D721Med (cell line): Measurements from ENCODE around the gene TGFBR3.
"Not testable (repeated sequence)": the region's sequence is repeated elsewhere in the genome, so short reads cannot be mapped to it uniquely, and the experiment has no call there.

Experiments used
- DNase-seq: peaks from one replicate; pipeline ENCODE4 v3.0.0; 2011; ENCODE audit warnings: low spot score; ENCODE audit not compliant: insufficient read length
- FAIRE-seq: peaks from 2 replicates; lab custom pipeline; 2011; peaks lifted over from hg19 to GRCh38; lab: Jason Lieb, UNC
- TF ChIP-seq, protein P1 (sequence below): IDR thresholded peaks from 2 replicates; pipeline ENCODE4 v1.5.1; 2012; ENCODE audit warnings: mild to moderate bottlenecking, control low read depth; ENCODE audit not compliant: insufficient read depth; ENCODE audit errors: missing control alignments

The TGFBR3 gene

DNA sequence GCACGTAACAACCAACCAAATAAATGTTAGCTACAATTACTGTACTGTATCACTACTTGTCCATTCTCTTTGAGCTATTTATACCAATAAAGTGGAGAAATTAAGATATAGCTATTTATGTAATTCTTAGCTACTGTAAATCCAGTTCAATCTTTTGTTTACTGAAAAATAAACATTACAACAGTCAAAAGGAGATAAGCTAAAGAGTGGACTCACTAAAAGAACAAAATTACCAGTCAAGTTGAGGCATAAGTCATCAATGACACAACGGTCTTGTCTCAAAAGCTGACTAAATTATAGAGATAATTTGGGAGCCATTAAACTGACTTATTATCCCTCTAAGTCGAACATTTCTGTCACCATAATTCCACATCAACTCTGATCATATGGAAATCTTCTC is 22.5 kb downstream of the TGFBR3 start:
- DNase-seq = no peak
- TF ChIP-seq, protein P1, sequence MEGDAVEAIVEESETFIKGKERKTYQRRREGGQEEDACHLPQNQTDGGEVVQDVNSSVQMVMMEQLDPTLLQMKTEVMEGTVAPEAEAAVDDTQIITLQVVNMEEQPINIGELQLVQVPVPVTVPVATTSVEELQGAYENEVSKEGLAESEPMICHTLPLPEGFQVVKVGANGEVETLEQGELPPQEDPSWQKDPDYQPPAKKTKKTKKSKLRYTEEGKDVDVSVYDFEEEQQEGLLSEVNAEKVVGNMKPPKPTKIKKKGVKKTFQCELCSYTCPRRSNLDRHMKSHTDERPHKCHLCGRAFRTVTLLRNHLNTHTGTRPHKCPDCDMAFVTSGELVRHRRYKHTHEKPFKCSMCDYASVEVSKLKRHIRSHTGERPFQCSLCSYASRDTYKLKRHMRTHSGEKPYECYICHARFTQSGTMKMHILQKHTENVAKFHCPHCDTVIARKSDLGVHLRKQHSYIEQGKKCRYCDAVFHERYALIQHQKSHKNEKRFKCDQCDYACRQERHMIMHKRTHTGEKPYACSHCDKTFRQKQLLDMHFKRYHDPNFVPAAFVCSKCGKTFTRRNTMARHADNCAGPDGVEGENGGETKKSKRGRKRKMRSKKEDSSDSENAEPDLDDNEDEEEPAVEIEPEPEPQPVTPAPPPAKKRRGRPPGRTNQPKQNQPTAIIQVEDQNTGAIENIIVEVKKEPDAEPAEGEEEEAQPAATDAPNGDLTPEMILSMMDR = no peak
- no peak for FAIRE-seq

DNA sequence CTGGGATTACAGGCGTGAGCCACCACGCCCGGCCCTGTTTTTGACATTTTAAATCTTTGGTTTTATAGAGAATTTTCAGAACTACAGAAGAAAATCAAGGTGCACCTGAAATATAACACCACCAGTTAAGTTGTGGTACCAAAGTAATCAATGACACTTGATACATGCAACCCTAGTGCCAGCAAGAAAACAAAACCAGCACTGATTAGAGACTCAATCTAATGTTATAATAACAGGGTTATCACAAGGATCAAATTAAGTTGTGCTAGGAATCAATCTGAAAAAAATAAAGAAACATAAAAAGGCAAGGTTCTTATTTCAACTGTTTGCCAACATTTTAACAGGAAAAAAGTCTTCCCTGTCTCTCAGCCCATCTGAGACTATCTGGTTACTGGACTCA is 23.8 kb downstream of the TGFBR3 start:
- no peak for FAIRE-seq
- DNase-seq = no peak
- TF ChIP-seq, protein P1 = no peak

DNA sequence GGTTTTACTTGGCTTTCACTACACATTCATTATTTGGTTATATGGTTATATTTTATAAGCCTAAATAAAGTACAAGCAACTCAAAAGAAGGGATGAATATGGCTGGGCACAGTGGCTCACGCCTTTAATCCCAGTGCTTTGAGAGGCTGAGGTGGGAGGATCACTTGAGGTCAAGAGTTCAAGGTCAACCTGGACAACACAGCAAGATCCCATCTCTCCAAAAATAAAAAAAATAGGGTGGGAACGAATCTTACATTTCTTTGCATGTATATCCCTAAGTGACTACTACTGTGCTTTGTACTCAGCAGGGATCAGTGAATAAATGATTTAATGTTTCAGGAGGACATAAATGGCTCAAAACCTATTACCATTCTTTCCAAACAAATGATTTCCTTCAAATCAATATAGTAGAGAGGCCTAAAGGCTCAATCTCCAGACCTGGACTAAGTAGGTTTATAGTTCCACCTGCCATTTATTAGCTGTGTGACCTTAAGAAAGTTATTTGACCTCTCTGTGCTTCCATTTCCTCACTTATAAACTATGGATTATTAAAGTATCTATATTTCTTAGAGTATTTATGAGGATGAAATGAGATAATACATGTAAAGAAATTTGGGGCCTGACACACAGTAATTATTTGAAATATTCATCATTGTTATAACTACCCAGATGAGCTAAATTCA is 28.3 kb downstream of the TGFBR3 start:
- TF ChIP-seq, protein P1 = no peak
- no peak for FAIRE-seq
- no peak for DNase-seq

DNA sequence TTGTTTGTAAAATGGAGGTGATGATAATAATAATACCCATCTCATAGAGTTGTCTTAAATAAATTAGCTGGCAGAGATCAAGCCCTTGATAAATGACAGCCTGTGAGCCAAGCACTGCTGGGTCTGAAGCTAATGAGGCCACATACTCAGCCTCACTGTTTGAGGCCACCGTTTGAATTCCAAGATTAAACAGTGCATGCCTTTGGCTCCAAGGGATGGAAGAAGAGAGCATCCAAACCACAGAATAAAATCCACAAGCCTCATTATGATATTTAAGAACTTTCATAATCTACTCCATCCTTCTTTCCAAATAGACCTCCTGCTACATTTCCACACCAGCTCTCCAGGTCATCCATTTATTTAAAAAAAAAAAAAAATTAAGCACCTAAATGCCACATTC is 29.0 kb downstream of the TGFBR3 start:
- FAIRE-seq (no peak), DNase-seq (no peak)
- TF ChIP-seq, protein P1 = no peak

DNA sequence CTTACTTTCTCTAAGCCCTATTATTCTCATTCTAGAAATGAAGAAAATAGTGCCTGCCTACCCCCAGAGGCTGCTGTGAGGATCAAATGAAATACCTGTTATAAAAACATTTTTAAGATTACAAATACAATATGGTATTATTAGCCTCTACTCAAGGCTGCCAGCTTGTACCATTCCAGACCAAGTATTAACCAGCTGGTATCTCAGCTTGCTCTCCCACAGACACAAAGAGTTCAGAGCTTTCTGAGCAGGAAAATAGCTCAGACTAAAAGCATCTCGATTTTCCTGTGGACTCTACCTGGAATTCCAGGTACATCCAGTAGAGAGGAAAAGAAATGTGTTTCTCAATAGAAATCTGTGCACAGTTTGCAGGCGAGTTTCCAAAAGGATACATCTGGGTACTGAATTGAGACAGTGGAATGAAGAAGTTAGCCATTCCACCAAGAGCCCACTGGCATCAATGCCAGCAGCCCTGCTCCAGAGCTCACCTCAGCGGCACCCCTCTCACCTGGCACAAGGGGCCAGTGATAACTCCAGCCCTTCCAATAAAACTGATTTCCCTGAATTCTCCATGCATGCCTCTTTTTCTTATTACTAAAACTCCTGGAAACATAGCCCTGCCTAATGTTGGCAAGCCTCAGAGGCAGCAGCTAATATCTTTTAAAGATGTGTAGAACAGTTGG is 31.0 kb downstream of the TGFBR3 start:
- DNase-seq = no peak
- TF ChIP-seq, protein P1 = no peak
- FAIRE-seq = no peak

DNA sequence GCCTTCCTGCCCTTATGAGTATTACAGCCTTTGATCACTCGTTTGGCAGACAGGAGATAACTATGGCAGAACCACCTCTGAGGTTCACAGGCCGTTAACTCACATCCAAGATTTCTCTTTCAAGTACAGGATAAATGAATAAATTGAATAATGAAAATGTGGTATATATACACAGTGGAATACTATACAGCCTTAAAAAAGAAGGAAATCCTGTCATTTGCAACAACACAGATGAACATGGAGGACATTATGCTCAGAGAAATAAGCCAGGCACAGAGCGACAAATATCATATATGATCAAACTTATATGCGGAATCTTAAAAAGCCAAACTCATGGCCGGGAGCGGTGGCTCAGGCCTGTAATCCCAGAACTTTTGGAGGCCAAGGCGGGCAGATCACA is 32.6 kb downstream of the TGFBR3 start:
- FAIRE-seq = no peak
- no peak for DNase-seq
- TF ChIP-seq, protein P1 = no peak

DNA sequence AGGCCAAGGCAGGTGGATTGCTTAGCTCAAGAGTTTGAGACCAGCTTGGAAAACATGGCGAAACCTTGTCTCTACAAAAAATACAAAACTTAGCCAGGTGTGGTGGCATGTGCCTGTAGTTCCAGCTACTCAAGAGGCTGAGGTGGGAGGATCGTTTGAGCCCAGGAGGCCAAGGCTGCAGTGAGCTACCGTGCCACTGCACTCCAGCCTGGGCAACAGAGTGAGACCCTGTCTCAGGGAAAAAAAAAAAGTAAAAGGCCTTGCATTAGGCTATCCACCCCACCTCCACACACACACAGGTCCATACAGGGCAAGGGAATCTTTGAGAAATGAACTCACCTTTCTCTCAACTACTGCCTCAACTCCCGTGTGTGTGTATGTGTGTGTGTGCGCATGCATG is 33.9 kb downstream of the TGFBR3 start:
- FAIRE-seq, DNase-seq: not testable (repeated sequence)
